GM12865 (cell line): ENCODE measurements around the gene STX16.

Source experiments
- DNase-seq: peaks from one replicate; pipeline ENCODE4 v3.0.0; 2010; ENCODE audit warnings: low read depth
- H3K4me3 ChIP-seq: 2 replicates; pipeline ENCODE4 v1.5.1; 2011; ENCODE audit warnings: mild to moderate bottlenecking, low read depth, low read length, control low read depth
- CTCF ChIP-seq: IDR thresholded peaks from 2 replicates; pipeline ENCODE4 v1.5.1; 2011; ENCODE audit warnings: low read length, control low read depth, low read depth, inconsistent platforms; ENCODE audit not compliant: insufficient read depth; ENCODE audit errors: missing control alignments

STX16 gene

DNA sequence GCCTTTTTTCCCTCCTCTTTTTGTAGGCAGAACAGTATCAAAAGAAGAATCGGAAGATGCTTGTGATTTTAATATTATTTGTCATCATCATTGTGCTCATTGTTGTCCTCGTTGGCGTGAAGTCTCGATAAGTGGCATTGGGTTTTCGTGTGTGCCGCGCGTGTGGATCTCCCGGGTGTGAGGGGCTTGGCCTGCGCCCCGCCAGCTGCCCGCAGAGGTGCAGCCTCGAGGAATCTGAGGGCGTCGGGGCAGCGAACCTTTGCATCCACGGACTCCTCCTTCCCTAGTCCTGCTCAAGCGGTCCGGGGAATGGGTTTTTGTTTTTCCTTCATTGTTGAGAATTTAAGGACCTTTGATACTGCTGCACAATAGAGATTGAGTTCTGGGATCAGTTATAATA lies 25.1 kb downstream of the STX16 start:
- no peak for DNase-seq
- H3K4me3 ChIP-seq: no peak overlapping the region
- no peak for TF ChIP-seq CTCF

- no peak overlapping the region for H3K4me3 ChIP-seq
- TF ChIP-seq CTCF: no peak
- no peak for DNase-seq
These were observed 26.1 kb downstream of the STX16 start for GRCh38 chr20:58677079-58677604.

GRCh38 chr20:58677808-58678207 lies 26.7 kb downstream of the STX16 start:
- no peak overlapping the region for H3K4me3 ChIP-seq
- no peak for TF ChIP-seq CTCF
- DNase-seq: no peak

GRCh38 chr20:58678806-58679205 lies 27.7 kb downstream of the STX16 start:
- no peak overlapping the region for H3K4me3 ChIP-seq
- no peak for DNase-seq
- TF ChIP-seq CTCF: no peak

GRCh38 chr20:58682656-58683531 lies 31.8 kb downstream of the STX16 start:
- no peak for TF ChIP-seq CTCF
- no peak for DNase-seq

DNA sequence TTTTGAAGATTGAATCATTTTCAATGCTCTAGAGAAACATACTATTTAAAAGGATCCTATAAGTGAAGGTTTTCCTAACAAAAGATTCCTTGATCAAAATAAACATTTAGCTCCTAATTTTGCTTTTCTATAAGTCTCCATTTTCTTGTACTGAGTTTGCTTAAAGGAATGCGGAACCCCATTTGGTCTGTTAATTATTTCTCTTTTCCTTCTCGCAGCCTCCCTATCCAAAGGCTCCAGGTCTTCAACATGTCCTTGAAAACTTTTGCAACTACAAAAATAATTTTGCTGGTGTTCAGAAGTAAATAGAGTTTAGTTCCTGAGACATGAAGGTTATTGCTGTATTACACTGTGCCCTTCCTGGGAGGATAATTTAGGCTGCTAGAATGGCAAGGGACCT lies 33.2 kb downstream of the STX16 start:
- DNase-seq: no peak
- TF ChIP-seq CTCF: no peak
- H3K4me3 ChIP-seq: no peak overlapping the region

More at GRCh38 chr20:58682656-58683531, 31.8 kb downstream of the STX16 start:
- H3K4me3 ChIP-seq: no peak overlapping the region
